Endodermal cell (in vitro differentiated cells): Measurements from ENCODE around the gene CAPN10. TPM values are rescaled to one million over a fixed set of nuclear protein-coding genes. Genes with fewer than 3 reads are reported as not detected.

Source experiments
- DNase-seq: peaks from one replicate; pipeline ENCODE4 v3.0.0-alpha.2; 2017
- H3K27ac ChIP-seq: 2 replicates; pipeline ENCODE4 v1.5.1; 2013; ENCODE audit warnings: mild to moderate bottlenecking, low read depth, low read length, moderate library complexity
- H3K27me3 ChIP-seq: 2 replicates; pipeline ENCODE4 v1.6.1; 2013; ENCODE audit warnings: mild to moderate bottlenecking, low read length, moderate library complexity; ENCODE audit not compliant: insufficient read depth, control insufficient read depth, poor library complexity, severe bottlenecking
- H3K36me3 ChIP-seq: 2 replicates; pipeline ENCODE4 v1.7.0; 2013; ENCODE audit warnings: mild to moderate bottlenecking, low read length, moderate library complexity; ENCODE audit not compliant: control insufficient read depth, insufficient read depth
- H3K4me1 ChIP-seq: one replicate; pipeline ENCODE4 v1.7.0; 2013; ENCODE audit warnings: low read length; ENCODE audit not compliant: control insufficient read depth, insufficient read depth
- H3K4me3 ChIP-seq: 2 replicates; pipeline ENCODE4 v1.5.1; 2013; ENCODE audit warnings: mild to moderate bottlenecking, low read length, moderate library complexity
- H3K9ac ChIP-seq: 2 replicates; pipeline ENCODE4 v1.6.1; 2013; ENCODE audit warnings: mild to moderate bottlenecking, low read length, moderate library complexity; ENCODE audit not compliant: poor library complexity, severe bottlenecking; ENCODE audit errors: extremely low read depth
- H3K9me3 ChIP-seq: 2 replicates; pipeline ENCODE4 v1.6.1; 2013; ENCODE audit warnings: mild to moderate bottlenecking, low read length, moderate library complexity; ENCODE audit not compliant: control insufficient read depth
- H3K27ac Mint-ChIP-seq: 2 replicates; pipeline ENCODE4 v1.8.0; 2020; ENCODE audit warnings: mixed read lengths
- H3K27me3 Mint-ChIP-seq: 2 replicates; pipeline ENCODE4 v1.8.0; 2021; ENCODE audit warnings: mild to moderate bottlenecking, mixed read lengths; ENCODE audit not compliant: insufficient read depth
- H3K36me3 Mint-ChIP-seq: 2 replicates; pipeline ENCODE4 v1.8.0; 2020; ENCODE audit warnings: low read depth, mixed read lengths
- H3K4me1 Mint-ChIP-seq: 2 replicates; pipeline ENCODE4 v1.8.0; 2020; ENCODE audit warnings: mixed read lengths
- H3K4me3 Mint-ChIP-seq: 2 replicates; pipeline ENCODE4 v1.8.0; 2020; ENCODE audit warnings: mild to moderate bottlenecking, moderate library complexity, mixed read lengths
- H3K9me3 Mint-ChIP-seq: 2 replicates; pipeline ENCODE4 v1.8.0; 2020; ENCODE audit warnings: mild to moderate bottlenecking, mixed read lengths
- WGBS, 2 experiments: methylation state at CpG; one replicate each; pipeline versions ENCODE4 v1.1.5 to v1.1.7; 2013; ENCODE audit warnings: missing lambda C conversion rate in 2 of 2, mixed read lengths in 1 of 2; ENCODE audit not compliant: insufficient coverage in 1 of 2, insufficient read length in 1 of 2; 5-methylcytosine and 5-hydroxymethylcytosine counted together
- total RNA-seq, 2 donors: library from RNA; stranded (reverse); fragmentation: NEBNext Ultra II Directional in 1 of 2; extraction: Animal tissue kit (Norgen Biotek cat#: 25700) in 1 of 2; gene quantifications; 2 replicates in 1 of 2; 3 replicates in 1 of 2; pipeline ENCODE4 v1.2.1, GENCODE V29; 2021
- TF ChIP-seq, protein P1 (sequence below): fragments of 200-600 bp; sonication (generic); conservative IDR thresholded peaks from 2 replicates; pipeline ENCODE4 v1.5.0; 2021; ENCODE audit warnings: antibody characterized with exemption, mild to moderate bottlenecking

The CAPN10 gene
- total RNA-seq, 2 donors from 2014 or later: 58.9 to 61.9 TPM

DNA sequence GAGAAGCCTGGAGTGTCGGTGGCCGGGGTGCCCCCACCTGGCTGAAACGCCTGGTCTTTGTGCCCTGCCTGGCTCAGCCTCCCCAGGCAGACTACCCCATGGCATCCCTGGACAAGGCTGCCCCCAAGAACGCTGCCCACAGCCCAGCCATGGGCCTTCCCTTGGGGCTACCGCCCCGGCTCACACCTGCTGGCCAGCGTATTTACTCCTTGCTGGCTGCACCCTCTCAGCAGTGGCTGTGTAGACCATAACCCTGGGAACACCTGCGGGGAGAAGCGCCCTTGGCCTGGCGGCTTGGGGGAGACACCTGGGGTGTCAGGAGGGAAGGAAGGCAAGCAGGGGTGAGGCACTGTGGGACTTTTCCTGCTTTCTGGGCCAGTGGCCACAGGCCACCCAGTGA is 17.3 kb downstream of the CAPN10 start:
- Mint-ChIP-seq H3K9me3 (no peaks in the 10 kb centered on the region), H3K27me3 (no peaks in the 10 kb centered on the region), H3K27ac (no peak overlapping the region), H3K4me1 (no peaks in the 10 kb centered on the region), H3K4me3 (no peak overlapping the region), H3K36me3 (peaks cover 5% of the 10 kb centered on the region)
- Histone ChIP-seq H3K4me3 (no peak overlapping the region), H3K36me3 (no peaks in the 10 kb centered on the region), H3K9ac (no peak overlapping the region), H3K4me1 (no peaks in the 10 kb centered on the region), H3K27ac (no peak overlapping the region), H3K9me3 (no peaks in the 10 kb centered on the region), H3K27me3 (no peaks in the 10 kb centered on the region)
- WGBS, 2 experiments: 88 to 94% methylated on average over 4 to 10 of the region's 10 CpGs
- DNase-seq: no peak
- TF ChIP-seq, protein P1, sequence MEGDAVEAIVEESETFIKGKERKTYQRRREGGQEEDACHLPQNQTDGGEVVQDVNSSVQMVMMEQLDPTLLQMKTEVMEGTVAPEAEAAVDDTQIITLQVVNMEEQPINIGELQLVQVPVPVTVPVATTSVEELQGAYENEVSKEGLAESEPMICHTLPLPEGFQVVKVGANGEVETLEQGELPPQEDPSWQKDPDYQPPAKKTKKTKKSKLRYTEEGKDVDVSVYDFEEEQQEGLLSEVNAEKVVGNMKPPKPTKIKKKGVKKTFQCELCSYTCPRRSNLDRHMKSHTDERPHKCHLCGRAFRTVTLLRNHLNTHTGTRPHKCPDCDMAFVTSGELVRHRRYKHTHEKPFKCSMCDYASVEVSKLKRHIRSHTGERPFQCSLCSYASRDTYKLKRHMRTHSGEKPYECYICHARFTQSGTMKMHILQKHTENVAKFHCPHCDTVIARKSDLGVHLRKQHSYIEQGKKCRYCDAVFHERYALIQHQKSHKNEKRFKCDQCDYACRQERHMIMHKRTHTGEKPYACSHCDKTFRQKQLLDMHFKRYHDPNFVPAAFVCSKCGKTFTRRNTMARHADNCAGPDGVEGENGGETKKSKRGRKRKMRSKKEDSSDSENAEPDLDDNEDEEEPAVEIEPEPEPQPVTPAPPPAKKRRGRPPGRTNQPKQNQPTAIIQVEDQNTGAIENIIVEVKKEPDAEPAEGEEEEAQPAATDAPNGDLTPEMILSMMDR: no peak

DNA sequence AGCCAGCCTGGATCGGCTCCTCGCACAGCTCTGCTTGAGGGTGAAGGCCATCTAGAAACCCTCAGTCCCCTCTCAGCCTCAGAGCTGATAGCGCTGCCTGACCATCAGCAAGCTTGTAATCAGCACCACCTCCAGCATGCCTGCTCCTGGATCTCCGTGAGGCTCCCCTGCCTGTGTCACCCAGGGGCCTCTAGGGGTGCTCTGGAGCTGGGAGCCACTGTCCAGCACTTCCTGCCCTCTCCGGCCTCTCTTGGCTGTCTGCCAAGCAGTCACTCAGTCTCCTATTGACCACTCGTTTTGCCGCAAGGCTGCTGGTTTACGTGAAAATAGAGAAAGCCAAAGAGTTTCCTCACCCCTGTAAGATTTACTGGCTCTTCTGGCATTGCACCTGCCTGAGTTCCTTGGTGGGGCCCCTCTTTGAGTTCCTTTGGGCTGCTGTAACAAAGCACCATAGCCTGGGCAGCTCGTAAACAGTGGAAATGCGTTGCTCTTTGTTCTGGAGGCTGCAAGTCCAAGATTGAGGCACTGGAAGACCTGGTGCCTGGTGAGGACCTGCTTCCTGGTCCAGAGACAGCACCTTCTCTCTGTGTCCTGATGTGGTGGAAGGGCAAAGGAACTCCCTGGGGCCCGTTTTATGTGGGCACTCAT is 17.9 kb downstream of the CAPN10 start:
- Mint-ChIP-seq H3K4me1 (no peaks in the 10 kb centered on the region), H3K27me3 (no peaks in the 10 kb centered on the region), H3K27ac (no peak overlapping the region), H3K36me3 (peaks cover 5% of the 10 kb centered on the region), H3K9me3 (no peaks in the 10 kb centered on the region), H3K4me3 (no peak overlapping the region)
- DNase-seq: peak; percentile 89
- H3K4me3 ChIP-seq: no peak overlapping the region
- TF ChIP-seq, protein P1: peak; percentile 81
- no peaks in the 10 kb centered on the region for H3K27me3 ChIP-seq
- H3K9me3 ChIP-seq: no peaks in the 10 kb centered on the region
- H3K9ac ChIP-seq: no peak overlapping the region
- no peaks in the 10 kb centered on the region for H3K4me1 ChIP-seq
- H3K27ac ChIP-seq: no peak overlapping the region
- H3K36me3 ChIP-seq: no peaks in the 10 kb centered on the region
- 68 to 74% methylated on average over 6 to 11 of the region's 11 CpGs for WGBS, 2 experiments

GRCh38 chr2:240604939-240605716 is 18.6 kb downstream of the CAPN10 start:
- H3K36me3 ChIP-seq: no peaks in the 10 kb centered on the region
- H3K4me3 ChIP-seq: no peak overlapping the region
- no peaks in the 10 kb centered on the region for H3K4me1 ChIP-seq
- 86 to 96% methylated on average over 12 to 19 of the region's 19 CpGs for WGBS, 2 experiments
- no peak overlapping the region for H3K27ac Mint-ChIP-seq
- no peak for DNase-seq
- H3K27me3 Mint-ChIP-seq: peaks cover 1% of the 10 kb centered on the region
- no peak overlapping the region for H3K9ac ChIP-seq
- TF ChIP-seq, protein P1: no peak
- no peaks in the 10 kb centered on the region for H3K9me3 ChIP-seq
- H3K36me3 Mint-ChIP-seq: peaks cover 5% of the 10 kb centered on the region
- no peaks in the 10 kb centered on the region for H3K9me3 Mint-ChIP-seq
- no peaks in the 10 kb centered on the region for H3K4me1 Mint-ChIP-seq
- H3K4me3 Mint-ChIP-seq: no peak overlapping the region
- no peak overlapping the region for H3K27ac ChIP-seq
- H3K27me3 ChIP-seq: no peaks in the 10 kb centered on the region
